ENCODE data around the gene PHYHD1.

Gene PHYHD1

DNA sequence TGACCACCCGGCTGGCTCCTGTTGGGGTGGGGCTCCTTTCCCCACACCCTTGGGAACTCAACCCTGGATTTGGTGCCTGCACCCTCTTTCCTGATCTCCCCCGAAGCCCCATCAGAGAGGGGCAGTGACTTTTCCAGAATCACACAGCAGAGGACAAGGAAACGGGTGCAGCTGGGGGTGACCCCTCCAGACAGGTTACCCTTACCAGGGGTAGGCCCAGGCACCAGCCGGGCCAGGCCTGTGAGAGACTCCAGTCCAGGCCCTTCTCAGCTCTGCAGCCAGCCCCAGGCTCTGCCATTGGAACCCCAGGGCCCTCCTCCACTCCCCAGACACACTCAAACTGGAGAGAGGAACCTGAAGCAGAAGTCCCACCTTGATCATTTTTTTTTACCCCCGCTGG, 19.0 kb upstream of the PHYHD1 start:
- DNase-seq, result no peak

DNA sequence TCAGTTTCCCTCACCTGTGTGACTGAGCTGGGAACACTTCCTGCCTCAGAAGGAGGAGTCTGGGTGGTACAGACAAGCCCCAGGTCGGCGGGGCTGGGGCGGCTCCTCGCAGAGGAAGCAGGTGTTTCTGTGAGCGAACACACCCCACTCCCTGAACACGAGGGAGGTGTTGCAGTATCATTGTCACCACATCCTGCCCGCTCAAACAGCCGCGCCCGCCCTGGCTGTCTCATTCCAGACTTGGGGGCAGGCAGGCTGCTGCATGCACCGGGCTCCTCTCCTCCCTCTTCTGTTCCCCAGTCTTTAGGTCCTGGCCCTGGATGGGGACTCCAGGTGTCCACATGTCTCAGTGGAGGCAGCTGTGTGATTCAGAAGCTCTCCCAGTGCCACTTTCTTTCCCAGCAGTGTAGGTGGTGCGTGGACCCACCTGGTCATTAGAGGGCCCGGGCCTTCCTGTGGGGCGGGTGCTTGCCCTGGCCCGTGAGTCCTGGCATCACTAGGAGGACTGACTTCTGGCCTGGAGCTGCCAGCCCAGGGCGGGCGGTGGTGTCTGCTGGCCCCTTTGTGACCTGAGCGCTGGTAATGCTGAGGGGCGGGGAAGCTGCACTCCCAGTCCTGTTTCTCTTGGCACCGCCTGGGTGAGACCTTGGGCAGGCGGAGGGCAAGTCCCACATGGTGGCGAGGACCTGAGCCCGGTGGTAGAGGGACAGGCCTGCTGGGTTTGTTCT, 18.3 kb upstream of the PHYHD1 start:
- peak; percentile 94 for DNase-seq

DNA sequence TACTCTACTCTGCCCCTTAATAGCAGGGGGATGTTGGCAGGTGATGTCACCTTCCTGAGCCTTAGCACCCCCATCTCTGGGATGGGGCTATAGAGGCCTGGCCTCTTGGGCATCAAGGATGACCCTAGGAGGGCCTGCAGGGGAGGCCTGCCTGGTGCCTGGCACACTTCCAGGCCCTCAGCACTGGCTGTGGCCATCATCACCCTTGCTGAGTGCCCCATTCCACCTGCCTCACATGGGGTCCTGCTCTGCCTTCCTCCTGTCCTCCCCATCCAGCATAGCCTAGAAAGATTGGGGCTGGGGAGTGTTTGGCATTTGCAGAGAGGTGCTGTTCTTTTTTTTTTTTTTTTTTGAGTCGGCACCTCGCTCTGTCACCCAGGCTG, 17.7 kb upstream of the PHYHD1 start:
- DNase-seq, result no peak

DNA sequence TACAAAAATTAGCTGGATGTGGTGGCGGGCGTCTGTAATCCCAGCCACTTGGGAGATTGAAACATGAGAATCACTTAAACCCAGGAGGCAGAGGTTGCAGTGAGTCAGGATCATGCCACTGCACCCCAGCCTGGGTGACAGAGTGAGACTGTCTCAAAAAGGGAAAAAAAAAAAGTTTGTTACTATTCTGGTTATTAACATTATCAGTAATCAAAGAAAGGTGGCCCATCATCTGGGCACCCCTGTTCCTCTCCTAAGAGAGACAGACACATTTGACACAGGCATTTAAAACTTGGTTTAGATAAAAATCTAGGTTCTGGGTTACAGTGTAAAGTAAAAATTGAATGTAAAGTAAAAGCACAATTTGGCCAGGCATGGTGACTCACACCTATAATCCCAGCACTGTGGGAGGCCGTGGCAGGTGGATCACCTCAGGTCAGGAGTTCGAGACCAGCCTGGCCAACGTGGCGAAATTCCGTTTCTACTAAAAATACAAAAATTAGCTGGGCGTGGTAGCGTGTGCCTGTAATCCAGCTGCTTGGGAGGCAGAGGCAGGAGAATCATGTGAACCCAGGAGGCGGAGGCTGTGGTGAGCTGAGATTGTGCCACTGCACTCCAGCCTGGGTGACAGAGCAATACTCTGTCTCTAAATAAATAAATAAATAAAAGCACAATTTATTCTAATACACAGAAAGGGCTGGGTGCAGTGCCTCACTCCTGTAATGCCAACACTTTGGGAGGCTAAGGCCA, 16.7 kb upstream of the PHYHD1 start:
- DNase-seq, result no peak

DNA sequence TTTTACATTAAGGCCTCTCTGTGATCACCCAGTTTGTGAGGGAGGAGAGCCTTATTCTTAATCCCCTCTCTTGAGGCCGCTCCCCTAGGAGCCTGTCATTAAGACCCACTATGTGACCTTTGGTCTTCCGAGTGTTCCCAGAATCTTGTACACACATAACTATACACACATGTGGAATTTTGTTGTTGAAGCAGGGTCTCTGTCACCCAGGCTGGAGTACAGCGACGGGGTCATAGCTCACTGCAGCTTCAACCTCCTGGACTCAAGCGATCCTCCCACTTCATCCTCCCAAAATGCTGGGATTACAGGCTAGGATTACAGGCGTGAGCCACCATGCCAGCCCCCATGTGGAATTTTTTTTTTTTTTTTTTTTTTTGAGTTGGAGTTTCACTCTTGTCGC, 14.8 kb upstream of the PHYHD1 start:
- no peak for DNase-seq

DNA sequence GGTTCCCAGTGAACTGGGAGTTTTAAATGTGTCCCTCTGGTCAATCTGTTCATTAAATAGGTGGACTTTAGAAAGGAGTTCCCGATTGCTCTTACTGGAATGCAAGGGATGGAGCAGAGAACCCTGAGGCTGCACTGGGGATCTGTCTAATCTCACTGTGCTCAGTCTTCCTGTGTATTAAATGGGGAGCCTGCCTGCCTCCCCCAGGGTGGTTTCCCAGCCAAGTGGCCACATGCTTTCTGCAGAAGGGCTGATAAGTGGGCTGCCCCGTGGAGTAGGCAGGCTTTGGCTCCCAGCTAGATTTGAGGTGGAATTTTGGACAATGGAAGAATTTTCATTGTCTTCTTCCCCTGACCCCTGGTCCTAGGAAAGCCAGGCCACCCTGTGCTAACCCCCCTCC, 14.0 kb upstream of the PHYHD1 start:
- DNase-seq, result no peak

DNA sequence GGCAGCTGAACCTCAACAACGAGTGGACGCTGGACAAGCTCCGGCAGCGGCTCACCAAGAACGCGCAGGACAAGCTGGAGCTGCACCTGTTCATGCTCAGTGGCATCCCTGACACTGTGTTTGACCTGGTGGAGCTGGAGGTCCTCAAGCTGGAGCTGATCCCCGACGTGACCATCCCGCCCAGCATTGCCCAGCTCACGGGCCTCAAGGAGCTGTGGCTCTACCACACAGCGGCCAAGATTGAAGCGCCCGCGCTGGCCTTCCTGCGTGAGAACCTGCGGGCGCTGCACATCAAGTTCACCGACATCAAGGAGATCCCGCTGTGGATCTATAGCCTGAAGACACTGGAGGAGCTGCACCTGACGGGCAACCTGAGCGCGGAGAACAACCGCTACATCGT, 12.4 kb upstream of the PHYHD1 start:
- no peak for DNase-seq

DNA sequence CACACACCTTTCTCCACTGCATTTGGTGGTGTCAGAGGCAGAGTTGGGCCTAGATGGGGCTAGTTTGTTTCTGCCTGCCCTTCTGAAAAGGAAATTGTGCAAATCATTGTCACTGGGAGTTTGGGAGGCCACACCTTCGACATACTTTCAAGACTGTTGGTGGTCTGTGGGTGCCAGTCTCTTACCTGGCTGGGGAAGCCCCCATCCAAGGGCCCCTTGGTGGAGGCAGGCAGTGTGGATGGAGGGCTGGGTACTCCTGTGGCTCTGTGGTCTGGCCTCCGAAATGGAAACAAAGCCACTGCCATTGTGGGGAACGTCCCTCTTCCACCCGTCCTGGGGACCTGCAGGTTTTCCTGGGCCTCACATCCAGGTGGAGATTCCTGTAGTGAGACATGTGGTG, 10.9 kb upstream of the PHYHD1 start:
- no peak for DNase-seq

DNA sequence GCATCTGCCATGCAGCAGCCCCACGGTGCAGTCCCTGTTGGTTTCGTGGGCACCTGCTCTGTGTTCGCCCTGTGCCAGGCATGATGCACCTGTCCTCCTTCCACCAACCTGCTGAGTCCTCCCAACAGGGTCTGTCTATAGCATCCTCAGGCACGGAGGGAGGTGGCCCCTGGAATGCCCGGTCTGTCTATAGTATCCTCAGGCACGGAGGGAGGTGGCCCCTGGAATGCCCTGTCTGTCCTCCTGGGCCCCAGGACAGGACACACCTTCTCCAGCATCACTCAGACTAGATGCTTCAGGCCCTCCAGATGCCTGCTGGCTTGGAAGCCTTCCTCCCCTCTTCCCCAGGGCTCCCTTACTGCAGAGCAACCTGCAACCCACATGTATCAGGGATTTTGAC, 9.9 kb upstream of the PHYHD1 start:
- no peak for DNase-seq

DNA sequence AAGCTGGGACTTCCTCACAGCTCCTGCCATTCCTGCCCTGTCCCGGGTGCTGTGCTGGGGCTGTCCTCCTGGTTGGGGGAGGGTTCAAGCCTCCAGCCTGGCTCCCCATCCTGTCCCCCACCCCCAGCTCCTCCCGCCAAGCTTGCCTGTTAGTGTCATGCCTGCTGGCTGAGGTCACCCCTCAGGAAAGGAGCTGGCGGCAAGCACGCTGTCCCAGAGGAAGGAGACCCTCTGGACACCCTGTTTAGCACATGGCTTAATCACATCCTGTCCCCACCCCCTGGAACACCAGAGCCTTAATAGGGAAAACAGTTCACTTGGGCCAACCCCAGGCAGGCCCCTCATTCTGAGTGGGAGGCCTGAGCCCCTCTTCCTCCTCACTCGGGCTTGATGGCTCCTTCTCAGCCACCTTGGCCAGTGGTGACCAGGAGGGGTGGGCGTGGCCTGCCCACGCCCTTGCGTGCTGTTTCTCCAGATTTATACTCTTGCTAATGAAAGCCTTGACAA, 9.2 kb upstream of the PHYHD1 start:
- no peak for DNase-seq

DNA sequence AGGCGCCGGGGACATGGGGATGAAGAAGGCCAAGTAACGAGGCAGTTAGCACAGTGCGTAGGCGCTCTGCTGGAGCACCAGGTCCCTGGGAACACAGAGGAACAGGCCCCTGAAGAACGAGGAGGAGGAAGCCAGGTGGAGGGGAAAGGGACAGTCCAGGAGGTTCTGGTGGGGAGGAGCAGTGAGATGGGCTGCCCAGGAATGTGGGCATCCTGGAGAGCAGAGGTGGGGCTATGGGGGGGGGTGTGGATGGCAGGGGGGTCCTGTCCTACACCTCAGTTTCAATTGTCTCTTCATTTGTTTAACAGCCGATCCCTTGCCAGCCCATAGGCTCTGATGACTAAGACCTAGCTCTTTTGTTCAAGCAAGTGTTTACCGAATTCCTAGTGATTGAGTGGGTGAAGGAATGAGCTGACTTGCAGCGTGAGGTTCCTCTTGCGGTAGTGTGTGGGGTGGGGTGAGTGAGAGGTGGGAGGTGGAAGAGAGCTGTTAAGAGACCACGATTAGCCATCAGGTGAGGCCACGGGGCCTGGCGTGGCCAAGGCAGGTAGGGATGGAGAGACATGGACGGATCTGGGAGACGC, 8.4 kb upstream of the PHYHD1 start:
- no peak for DNase-seq

DNA sequence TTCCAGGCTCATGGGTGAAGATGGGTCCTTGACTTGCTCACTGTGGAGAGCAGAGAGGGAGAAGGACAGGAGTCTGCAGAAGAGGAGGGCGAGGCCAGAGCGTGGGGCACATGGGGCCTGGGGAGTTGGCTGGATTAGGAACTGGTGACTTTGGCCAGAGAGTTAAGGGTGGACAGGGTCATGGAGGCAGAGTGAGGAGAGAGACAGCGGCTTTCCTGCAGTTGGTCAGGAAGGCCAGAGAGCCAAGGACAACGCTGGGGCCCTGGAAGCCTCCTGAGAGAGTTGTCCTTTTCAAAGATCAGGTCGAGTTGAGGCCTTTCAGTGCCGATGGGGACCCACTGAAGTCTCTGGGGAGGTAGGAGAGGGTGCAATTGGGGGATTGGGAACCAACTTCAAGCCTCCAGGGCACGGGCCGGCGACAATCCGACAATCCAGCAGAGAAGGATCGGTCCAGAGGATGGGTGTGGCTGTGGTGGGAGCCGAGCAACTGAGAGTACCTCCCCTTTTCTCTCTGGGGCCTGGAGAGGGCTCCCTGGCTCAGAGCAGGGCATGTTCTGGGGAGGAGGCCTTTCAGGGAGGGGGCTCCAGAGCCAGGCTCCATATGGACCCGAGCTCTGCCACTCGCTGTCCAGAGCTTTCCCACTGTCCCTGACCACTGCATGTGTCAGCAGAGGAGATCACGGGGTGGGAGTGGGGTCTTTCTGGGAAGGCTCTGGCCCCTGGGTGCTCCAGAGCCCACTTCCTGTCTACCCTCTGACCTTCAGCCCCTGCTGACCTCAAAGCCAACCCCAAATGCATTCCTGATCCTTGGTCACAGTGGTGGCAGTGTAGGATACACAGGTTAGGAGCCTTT, 7.5 kb upstream of the PHYHD1 start:
- no peak for DNase-seq

DNA sequence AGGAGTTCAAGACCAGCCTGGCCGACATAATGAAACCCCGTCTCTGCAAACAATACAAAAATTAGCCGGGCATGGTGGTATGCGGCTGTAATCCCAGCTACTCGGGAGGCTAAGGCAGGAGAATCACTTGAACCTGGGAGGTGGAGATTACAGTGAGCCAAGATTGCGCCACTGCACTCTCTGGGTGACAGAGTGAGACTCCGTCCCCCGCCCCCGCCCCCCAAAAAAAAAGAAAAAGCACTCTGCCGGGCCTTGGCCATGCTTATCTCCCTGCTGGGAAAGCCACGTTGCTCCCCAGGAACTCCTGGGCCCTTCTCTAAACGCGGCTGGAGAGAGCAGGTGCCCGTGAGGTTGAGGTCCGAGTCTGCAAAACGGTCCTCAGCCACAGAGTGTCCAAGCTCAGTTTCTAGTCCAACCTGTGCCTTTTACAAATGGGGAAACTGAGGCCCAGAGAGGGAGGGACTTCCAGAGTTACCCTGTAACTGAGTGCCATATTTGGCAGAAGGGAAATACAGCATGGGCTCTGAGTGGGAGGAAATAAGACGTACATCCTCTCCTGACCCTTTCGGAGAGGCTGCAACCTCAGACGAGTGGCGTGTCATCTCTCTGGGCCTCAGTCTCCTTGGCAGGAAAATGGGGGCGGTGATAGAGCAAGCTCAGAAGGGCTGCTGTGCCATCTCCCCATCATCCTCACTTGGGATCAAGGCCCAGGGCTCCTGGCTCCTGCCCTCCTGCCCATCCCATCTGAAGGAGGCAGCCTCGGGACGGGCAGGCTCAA, 6.6 kb upstream of the PHYHD1 start:
- no peak for DNase-seq

DNA sequence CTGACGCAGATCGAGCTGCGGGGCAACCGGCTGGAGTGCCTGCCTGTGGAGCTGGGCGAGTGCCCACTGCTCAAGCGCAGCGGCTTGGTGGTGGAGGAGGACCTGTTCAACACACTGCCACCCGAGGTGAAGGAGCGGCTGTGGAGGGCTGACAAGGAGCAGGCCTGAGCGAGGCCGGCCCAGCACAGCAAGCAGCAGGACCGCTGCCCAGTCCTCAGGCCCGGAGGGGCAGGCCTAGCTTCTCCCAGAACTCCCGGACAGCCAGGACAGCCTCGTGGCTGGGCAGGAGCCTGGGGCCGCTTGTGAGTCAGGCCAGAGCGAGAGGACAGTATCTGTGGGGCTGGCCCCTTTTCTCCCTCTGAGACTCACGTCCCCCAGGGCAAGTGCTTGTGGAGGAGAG, 4.6 kb upstream of the PHYHD1 start:
- no peak for DNase-seq

DNA sequence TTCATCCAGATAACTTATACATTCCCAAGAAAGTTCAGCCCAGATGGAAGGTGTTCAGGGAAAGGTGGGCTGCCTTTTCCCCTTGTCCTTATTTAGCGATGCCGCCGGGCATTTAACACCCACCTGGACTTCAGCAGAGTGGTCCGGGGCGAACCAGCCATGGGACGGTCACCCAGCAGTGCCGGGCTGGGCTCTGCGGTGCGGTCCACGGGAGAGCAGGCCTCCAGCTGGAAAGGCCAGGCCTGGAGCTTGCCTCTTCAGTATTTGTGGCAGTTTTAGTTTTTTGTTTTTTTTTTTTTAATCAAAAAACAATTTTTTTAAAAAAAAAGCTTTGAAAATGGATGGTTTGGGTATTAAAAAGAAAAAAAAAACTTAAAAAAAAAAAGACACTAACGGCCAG, 4.0 kb upstream of the PHYHD1 start:
- DNase-seq, result no peak

DNA sequence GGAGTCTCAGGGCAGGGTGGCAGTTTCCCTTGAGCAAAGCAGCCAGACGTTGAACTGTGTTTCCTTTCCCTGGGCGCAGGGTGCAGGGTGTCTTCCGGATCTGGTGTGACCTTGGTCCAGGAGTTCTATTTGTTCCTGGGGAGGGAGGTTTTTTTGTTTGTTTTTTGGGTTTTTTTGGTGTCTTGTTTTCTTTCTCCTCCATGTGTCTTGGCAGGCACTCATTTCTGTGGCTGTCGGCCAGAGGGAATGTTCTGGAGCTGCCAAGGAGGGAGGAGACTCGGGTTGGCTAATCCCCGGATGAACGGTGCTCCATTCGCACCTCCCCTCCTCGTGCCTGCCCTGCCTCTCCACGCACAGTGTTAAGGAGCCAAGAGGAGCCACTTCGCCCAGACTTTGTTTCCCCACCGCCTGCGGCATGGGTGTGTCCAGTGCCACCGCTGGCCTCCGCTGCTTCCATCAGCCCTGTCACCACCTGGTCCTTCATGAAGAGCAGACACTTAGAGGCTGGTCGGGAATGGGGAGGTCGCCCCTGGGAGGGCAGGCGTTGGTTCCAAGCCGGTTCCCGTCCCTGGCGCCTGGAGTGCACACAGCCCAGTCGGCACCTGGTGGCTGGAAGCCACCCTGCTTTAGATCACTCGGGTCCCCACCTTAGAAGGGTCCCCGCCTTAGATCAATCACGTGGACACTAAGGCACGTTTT, 3.5 kb upstream of the PHYHD1 start:
- no peak for DNase-seq

DNA sequence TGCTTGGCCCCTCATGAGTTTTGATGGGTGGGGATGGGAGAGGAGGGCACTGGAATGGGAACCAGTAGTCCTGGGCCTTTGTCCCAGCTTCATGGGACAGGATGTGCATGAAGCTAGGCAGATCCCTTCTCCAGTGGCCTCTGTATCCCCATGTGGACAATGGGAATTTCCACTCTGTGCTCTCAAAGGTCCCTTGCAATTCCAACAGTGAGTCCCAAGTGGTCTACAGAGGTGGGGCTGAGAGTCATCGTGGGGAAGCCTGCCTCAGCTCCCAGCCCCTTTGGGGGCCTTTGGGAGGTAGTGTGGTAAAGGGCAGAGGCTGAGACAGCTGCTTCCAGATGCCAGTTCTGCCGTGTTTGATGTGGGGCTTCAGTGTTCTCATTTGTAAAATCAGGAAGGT, 1.9 kb upstream of the PHYHD1 start:
- DNase-seq, result no peak

DNA sequence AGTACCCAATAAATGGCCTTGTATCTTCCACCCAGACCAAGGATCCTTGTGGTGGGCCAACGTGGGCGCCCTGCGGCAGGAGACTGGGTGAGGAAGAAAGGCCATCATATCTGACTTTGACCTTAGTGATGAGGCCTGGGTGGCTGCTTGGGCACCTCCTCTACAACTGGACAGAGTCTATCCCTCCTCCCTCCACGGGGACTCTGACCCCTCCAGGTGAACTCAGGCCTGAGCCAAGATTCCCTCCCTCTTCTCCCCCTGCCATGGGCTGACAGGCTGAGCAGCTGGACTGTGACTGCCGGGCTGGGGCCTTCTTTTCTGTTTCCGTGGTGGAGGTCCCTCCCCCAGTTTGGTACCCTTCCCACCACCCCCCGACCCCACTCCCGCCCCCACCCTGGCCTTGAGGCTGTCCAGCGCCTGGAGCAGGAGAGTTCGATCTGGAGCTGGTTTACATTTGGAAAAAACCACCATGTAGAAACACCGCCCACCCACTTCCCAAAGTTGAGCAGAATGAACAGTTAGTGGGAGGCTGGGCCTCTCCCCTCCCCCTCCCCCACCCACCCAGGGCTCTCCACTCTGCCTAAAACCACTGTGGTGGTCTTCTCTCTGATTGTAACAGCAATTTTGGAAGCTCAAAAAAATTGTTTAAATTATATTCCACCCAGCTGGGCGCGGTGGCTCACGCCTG, 1.2 kb upstream of the PHYHD1 start:
- DNase-seq, result no peak

DNA sequence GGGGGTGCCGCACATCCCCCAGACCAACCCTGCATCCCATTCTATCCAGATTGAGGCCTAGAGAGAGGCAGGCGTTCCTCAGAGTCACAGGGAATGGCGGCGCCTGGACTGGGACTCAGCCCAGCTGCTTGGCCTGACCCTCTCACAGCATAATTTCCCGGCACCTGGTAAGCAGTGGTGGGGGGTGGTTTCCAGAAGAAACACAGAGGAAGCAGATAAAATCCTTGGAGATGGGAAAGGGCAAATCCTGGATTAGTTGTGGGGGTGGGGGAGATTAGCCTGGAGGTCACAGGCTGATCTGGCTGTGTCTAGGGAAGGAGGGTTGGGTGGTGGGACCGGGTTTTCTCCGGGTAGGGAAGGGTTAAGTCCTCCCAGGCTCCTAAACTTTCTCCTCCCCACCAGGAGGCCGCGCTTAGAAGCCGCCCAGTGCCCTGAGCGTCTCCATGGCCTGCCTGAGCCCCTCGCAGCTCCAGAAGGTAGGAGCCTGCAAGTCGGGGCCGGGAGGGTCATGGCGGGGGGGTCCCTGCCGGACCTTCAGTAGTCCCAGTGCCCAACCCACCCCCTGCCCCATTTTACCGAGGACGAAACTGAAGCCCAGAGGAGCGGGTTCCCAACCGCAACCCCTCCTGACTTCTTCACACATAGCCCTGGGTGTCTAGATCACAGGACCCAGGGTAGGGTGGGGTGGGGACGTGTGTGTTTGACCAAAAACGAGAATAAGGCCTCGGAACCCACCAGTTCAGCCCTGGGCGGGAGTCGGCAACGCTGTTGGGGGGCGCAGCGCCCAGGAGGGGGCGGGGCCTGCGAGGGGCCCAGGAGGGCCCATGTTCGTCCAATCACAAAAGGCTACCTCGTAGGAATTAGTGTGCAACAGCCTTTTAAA, 1.3 kb downstream of the PHYHD1 start:
- DNase-seq, result no peak

DNA sequence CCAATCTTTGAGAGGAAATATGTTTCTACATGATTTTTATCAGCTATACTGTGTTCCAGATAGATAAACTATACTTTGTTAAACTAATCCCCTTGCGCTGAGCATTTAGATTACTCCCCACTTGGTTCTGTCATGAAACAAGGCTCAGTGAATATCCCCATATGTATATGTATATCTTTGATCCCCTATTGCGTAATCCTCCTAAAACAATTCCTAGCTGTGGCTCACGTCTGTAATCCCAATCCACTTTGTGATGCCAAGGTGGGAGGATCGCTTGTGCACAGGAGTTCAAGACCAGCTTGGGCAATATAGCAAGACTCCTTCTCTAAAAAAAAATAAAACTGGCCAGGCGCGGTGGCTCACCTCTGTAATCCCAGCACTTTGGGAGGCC, 2.7 kb downstream of the PHYHD1 start:
- DNase-seq, result no peak

Measured in activated CD4-positive, alpha-beta T cell treated with anti-CD3 and anti-CD28 coated beads, Interleukin-10, Interleukin-2, amounts not matched to agents 100 ng/mL and 50 ng/mL, durations not matched to agents 16 hours and 8 hours (primary cell).